B cell (primary cell): Measurements from ENCODE around the gene NUDT14. TPM values are rescaled to one million over a fixed set of nuclear protein-coding genes. Genes with fewer than 3 reads are reported as not detected.

Experiments
- ATAC-seq: fragments of 200-7000 bp; cut with Tn5 transposase; one replicate; pipeline ENCODE4 v1.10.0; 2021; ENCODE audit warnings: low read depth, mild to moderate bottlenecking, moderate number of reproducible peaks, moderate library complexity
- CTCF ChIA-PET: fragments of 350-600 bp; sonication (Branson Sonifier 250); formaldehyde crosslinking; loops from one replicate; lab custom pipeline; 2021; ENCODE audit warnings: antibody characterized with exemption, inconsistent platforms; lab: Charles Lee
- POLR2A ChIA-PET: fragments of 350-600 bp; sonication (Branson Sonifier 250); formaldehyde crosslinking; loops from one replicate; lab custom pipeline; 2021; ENCODE audit warnings: antibody characterized with exemption; lab: Charles Lee
- DNase-seq: peaks from one replicate; pipeline ENCODE4 v3.0.0; 2013
- H2AFZ ChIP-seq: 2 replicates; pipeline ENCODE4 v1.6.1; 2012; ENCODE audit warnings: mild to moderate bottlenecking, low read depth, low read length; ENCODE audit not compliant: insufficient read depth, poor library complexity, severe bottlenecking
- H3K27ac ChIP-seq, 2 donors: 1 replicate in 1 of 2; 2 replicates in 1 of 2; pipeline ENCODE4 v1.5.1; 2012 to 2013; ENCODE audit warnings: low read length in 2 of 2, mild to moderate bottlenecking in 2 of 2, moderate library complexity in 1 of 2
- H3K27me3 ChIP-seq, 4 experiments: fragments of 200-600 bp in 1 of 4; sonication (generic) in 1 of 4; replicated peaks in 1 of 4; 1 replicate in 2 of 4; 2 replicates in 2 of 4; pipeline versions ENCODE4 v1.6.1 to v1.7.0; 2013 to 2016; ENCODE audit warnings: low read length in 3 of 4, mild to moderate bottlenecking in 2 of 4, mixed read lengths in 1 of 4, moderate library complexity in 1 of 4; ENCODE audit not compliant: insufficient read depth in 4 of 4, control insufficient read depth in 3 of 4; ENCODE audit errors: control extremely low read depth in 1 of 4
- H3K36me3 ChIP-seq, 2 experiments: replicated peaks in 1 of 2; 1 replicate in 1 of 2; 2 replicates in 1 of 2; pipeline versions ENCODE4 v1.6.1 to v1.7.1; 2013; ENCODE audit warnings: low read length in 1 of 2; ENCODE audit not compliant: insufficient read depth in 2 of 2, control insufficient read depth in 1 of 2; ENCODE audit errors: control extremely low read depth in 1 of 2, extremely low read depth in 1 of 2
- H3K4me1 ChIP-seq, 2 donors: fragments of 200-600 bp in 1 of 2; sonication (generic) in 1 of 2; 1 replicate in 1 of 2; 2 replicates in 1 of 2; pipeline versions ENCODE4 v1.5.1 to v1.6.1; 2013 to 2017; ENCODE audit warnings: low read length in 2 of 2; ENCODE audit not compliant: control insufficient read depth in 2 of 2, insufficient read depth in 2 of 2
- H3K4me2 ChIP-seq: replicated peaks from 2 replicates; pipeline ENCODE3; 2012; ENCODE audit warnings: mild to moderate bottlenecking, low read depth, low read length; ENCODE audit not compliant: poor library complexity, severe bottlenecking
- H3K4me3 ChIP-seq, 5 experiments: fragments of 200-600 bp in 1 of 5; sonication (generic) in 1 of 5; 1 replicate in 3 of 5; 2 replicates in 2 of 5; pipeline versions ENCODE4 v1.5.1 to v1.7.0; 2011 to 2016; ENCODE audit warnings: low read length in 4 of 5, mild to moderate bottlenecking in 4 of 5, low read depth in 2 of 5, control low read depth in 1 of 5, moderate library complexity in 1 of 5; ENCODE audit not compliant: insufficient read depth in 1 of 5; ENCODE audit errors: control extremely low read depth in 1 of 5, extremely low read depth in 1 of 5
- H3K79me2 ChIP-seq: fragments of 200-600 bp; sonication (generic); one replicate; pipeline ENCODE4 v1.6.0; 2016; ENCODE audit warnings: low read length; ENCODE audit not compliant: control insufficient read depth, insufficient read depth
- H3K9ac ChIP-seq: fragments of 200-600 bp; sonication (generic); 2 replicates; pipeline ENCODE4 v1.6.1; 2017; ENCODE audit warnings: mild to moderate bottlenecking, low read length, moderate library complexity
- H3K9me3 ChIP-seq, 3 donors: one replicate each; pipeline versions ENCODE4 v1.6.1 to v1.7.1; 2013; ENCODE audit warnings: low read length in 2 of 3; ENCODE audit not compliant: control insufficient read depth in 2 of 3, insufficient read depth in 1 of 3; ENCODE audit errors: control extremely low read depth in 1 of 3
- H4K20me1 ChIP-seq: 2 replicates; pipeline ENCODE4 v1.6.0; 2012; ENCODE audit warnings: mild to moderate bottlenecking, low read length; ENCODE audit not compliant: insufficient read depth, control insufficient read depth, poor library complexity, severe bottlenecking
- H3K27ac Mint-ChIP-seq: one replicate; pipeline ENCODE4 v1.8.0; 2021; ENCODE audit warnings: mixed read lengths
- H3K27me3 Mint-ChIP-seq: one replicate; pipeline ENCODE4 v1.8.0; 2021; ENCODE audit warnings: mixed read lengths
- H3K4me1 Mint-ChIP-seq: one replicate; pipeline ENCODE4 v1.8.0; 2021; ENCODE audit warnings: mixed read lengths
- H3K4me3 Mint-ChIP-seq: one replicate; pipeline ENCODE4 v1.8.0; 2021; ENCODE audit warnings: mixed read lengths
- H3K9me3 Mint-ChIP-seq: one replicate; pipeline ENCODE4 v1.8.0; 2022; ENCODE audit warnings: mixed read lengths; ENCODE audit not compliant: insufficient read depth
- CTCF ChIP-seq: fragments of 200-600 bp; IDR thresholded peaks from one replicate; pipeline ENCODE4 v1.8.0; 2022; ENCODE audit warnings: antibody characterized with exemption, mild to moderate bottlenecking
- EZH2 ChIP-seq: IDR thresholded peaks from 2 replicates; pipeline ENCODE4 v1.6.1; 2012; ENCODE audit warnings: borderline replicate concordance, low read depth, mild to moderate bottlenecking, moderate library complexity, low read length; ENCODE audit not compliant: insufficient read depth, poor library complexity, severe bottlenecking
- WGBS: methylation state at CpG from one replicate; pipeline ENCODE4 v1.1.5; 2013; ENCODE audit warnings: missing lambda C conversion rate; ENCODE audit not compliant: insufficient coverage; 5-methylcytosine and 5-hydroxymethylcytosine counted together
- intact Hi-C: fragments of 100-400 bp; cut with micrococcal nuclease; formaldehyde crosslinking; loops from one replicate; pipeline ENCODE4 v1.10.0; 2022
- polyA plus RNA-seq: library from polyadenylated mRNA; depleted of rRNA; stranded (reverse); fragments of >200 nt; gene quantifications from 2 replicates; pipeline ENCODE4 v1.2.3, GENCODE V29; 2012
- total RNA-seq, 2 donors: library from RNA; stranded (reverse); fragments of 120-200 nt in 1 of 2; gene quantifications; 1 replicate in 1 of 2; 2 replicates in 1 of 2; pipeline versions ENCODE4 v1.2.3 to v1.2.4, GENCODE V29; 2013 to 2022

The NUDT14 gene
- total and polyA plus RNA-seq, 2 donors (not counting 1 experiment from before 2014, with no cell fraction given) = 17.4 to 31.6 TPM

- Histone ChIP-seq H4K20me1 (peaks cover 7% of the 10 kb centered on the region), H3K4me3 (no peak overlapping the region), H3K4me2 (no peak overlapping the region), H3K36me3 (peaks cover 0 to 14% of the 10 kb centered on the region in 2 experiments), H3K9me3 (peaks cover 0 to 3% (median 0%) of the 10 kb centered on the region in 3 donors), H3K4me1 (no peaks in the 10 kb centered on the region), H3K9ac (no peak overlapping the region), H2AFZ (no peak overlapping the region), H3K27me3 (no peaks in the 10 kb centered on the region), H3K79me2 (peaks cover 4% of the 10 kb centered on the region), H3K27ac (no peak overlapping the region)
- Mint-ChIP-seq H3K4me3 (no peak overlapping the region), H3K27me3 (no peaks in the 10 kb centered on the region), H3K27ac (no peak overlapping the region), H3K4me1 (no peaks in the 10 kb centered on the region), H3K9me3 (no peaks in the 10 kb centered on the region)
- ChIA-PET POLR2A (no interaction called here), CTCF (no interaction called here)
- TF ChIP-seq CTCF = no peak
- TF ChIP-seq EZH2 = no peak
- DNase-seq (no peak), ATAC-seq (no peak)
- intact Hi-C loops = no loop called here
- WGBS = 100% methylated on average over 8 of the region's 14 CpGs
Measured at GRCh38 chr14:105227346-105227745, 46.2 kb upstream of the NUDT14 start.

- no peak overlapping the region for H3K4me2 ChIP-seq
- H3K4me1 Mint-ChIP-seq = no peaks in the 10 kb centered on the region
- no peak overlapping the region for H3K4me3 ChIP-seq
- H3K36me3 ChIP-seq = peaks cover 0 to 17% of the 10 kb centered on the region in 2 experiments
- POLR2A ChIA-PET = no interaction called here
- no peaks in the 10 kb centered on the region for H3K27me3 Mint-ChIP-seq
- no peak overlapping the region for H3K9ac ChIP-seq
- no peaks in the 10 kb centered on the region for H3K9me3 Mint-ChIP-seq
- H3K27me3 ChIP-seq = no peaks in the 10 kb centered on the region
- H3K27ac Mint-ChIP-seq = no peak overlapping the region
- H3K4me3 Mint-ChIP-seq = no peak overlapping the region
- intact Hi-C loops = no loop called here
- no peak for ATAC-seq
- H3K79me2 ChIP-seq = peaks cover 4% of the 10 kb centered on the region
- DNase-seq = no peak
- WGBS = 94% methylated on average over 10 of the region's 10 CpGs
- no peak overlapping the region for H2AFZ ChIP-seq
- TF ChIP-seq EZH2 = no peak
- no peak for TF ChIP-seq CTCF
- H3K4me1 ChIP-seq = no peaks in the 10 kb centered on the region
- no peaks in the 10 kb centered on the region for H3K9me3 ChIP-seq
- CTCF ChIA-PET = no interaction called here
- H3K27ac ChIP-seq = no peak overlapping the region
- peaks cover 7% of the 10 kb centered on the region for H4K20me1 ChIP-seq
Measured at GRCh38 chr14:105226198-105226597, 45.1 kb upstream of the NUDT14 start.
